Measurements from ENCODE around the gene NDE1.

- TF ChIP-seq, protein P1, sequence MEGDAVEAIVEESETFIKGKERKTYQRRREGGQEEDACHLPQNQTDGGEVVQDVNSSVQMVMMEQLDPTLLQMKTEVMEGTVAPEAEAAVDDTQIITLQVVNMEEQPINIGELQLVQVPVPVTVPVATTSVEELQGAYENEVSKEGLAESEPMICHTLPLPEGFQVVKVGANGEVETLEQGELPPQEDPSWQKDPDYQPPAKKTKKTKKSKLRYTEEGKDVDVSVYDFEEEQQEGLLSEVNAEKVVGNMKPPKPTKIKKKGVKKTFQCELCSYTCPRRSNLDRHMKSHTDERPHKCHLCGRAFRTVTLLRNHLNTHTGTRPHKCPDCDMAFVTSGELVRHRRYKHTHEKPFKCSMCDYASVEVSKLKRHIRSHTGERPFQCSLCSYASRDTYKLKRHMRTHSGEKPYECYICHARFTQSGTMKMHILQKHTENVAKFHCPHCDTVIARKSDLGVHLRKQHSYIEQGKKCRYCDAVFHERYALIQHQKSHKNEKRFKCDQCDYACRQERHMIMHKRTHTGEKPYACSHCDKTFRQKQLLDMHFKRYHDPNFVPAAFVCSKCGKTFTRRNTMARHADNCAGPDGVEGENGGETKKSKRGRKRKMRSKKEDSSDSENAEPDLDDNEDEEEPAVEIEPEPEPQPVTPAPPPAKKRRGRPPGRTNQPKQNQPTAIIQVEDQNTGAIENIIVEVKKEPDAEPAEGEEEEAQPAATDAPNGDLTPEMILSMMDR (IDR thresholded peaks at IDR 0.05), result no peak
- no peak for TF ChIP-seq EZH2 (IDR thresholded peaks at IDR 0.05; ENCODE audit: borderline replicate concordance, insufficient read depth, low read depth, low read length, poor library complexity, severe bottlenecking)
Measured at GRCh38 chr16:15601212-15601879, 48.7 kb upstream of the NDE1 start.
